Fibroblast of the conjunctiva (primary cell): ENCODE measurements around the gene SHROOM4.

Experiments
- DNase-seq: peaks from one replicate; pipeline ENCODE4 v3.0.0-alpha.2; 2010; ENCODE audit warnings: low read depth

SHROOM4 gene

GRCh38 chrX:50707955-50708699 lies 105.9 kb downstream of the SHROOM4 start:
- no peak for DNase-seq

- DNase-seq = no peak
Measured at GRCh38 chrX:50707405-50707804, 106.6 kb downstream of the SHROOM4 start.

DNA sequence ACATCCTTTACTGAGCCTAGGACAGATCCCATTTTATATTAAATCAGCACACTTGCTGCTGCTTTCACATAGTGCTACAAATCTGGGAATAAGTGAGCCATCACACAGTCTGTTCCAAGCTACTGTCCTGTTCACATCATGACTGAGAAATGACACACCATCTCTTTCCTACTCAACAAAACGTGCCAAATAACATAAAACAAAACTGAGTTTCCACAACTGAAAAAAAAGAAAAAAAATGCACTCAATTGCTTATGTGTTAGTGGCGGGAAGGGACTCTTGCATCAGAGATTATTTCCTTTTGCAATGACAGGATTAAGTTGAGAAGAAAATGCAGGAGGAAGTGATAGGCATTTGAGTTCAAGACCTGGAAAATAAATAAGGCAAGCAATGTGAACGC lies 109.0 kb downstream of the SHROOM4 start:
- DNase-seq = no peak

DNA sequence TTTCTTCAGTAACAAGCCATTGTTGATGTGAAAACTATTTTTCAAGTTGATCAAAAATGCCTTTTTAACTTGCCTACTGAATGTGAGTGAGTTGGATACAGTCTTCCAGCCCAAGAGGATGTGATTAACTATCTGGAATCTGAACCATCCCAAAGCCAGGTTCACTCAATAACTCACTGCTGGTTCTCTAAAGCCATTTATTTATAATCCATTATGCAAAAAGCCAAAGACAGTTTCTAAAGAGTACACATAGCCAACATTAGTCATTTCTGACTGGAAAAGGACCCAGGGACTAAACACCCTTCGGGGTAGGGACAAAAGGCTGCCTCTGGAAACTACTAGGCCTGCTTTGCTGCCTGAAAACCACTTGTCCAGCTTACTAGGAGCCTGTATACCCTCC lies 109.6 kb downstream of the SHROOM4 start:
- no peak for DNase-seq

GRCh38 chrX:50700921-50701320 lies 113.1 kb downstream of the SHROOM4 start:
- DNase-seq = no peak

DNA sequence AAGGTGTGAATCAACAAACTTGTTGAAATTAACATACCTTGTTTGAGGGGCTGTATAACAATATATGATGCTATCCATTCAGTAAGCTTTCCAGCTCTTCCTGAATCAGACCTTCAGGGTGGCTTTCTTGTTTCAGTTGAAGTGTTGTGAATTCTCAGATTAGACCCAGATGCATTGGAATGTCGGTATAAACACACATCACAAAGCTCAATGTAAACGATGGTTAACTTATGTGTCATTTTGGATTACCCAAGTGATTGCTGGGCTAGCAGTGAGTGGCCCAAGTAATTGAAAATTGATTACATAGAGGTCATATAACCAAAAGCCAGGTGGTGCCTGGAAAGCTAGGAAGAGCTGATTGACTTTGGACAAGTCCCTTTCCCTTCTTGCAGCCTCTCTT lies 115.0 kb downstream of the SHROOM4 start:
- no peak for DNase-seq

GRCh38 chrX:50697691-50698090 lies 116.3 kb downstream of the SHROOM4 start:
- DNase-seq = peak; percentile 49

DNA sequence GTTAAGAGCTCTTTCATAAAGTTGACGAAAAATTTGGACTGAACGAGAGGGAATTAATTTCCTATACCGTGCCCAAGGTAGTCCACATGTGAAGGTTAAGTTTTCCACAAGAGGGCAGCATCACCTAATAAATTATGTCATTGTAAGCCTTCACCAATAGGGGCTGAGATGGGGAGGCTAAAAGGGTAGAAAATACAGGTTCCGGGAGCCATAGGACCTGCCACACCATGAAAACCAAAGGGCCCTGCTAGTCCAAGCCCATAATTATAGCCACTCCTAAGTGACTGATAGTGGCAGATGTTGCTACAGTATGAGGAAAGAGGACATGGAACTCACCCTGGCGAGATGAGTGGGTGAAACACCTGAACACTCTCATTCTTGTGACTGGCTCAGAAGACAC lies 122.2 kb downstream of the SHROOM4 start:
- peak; percentile 28 for DNase-seq

DNA sequence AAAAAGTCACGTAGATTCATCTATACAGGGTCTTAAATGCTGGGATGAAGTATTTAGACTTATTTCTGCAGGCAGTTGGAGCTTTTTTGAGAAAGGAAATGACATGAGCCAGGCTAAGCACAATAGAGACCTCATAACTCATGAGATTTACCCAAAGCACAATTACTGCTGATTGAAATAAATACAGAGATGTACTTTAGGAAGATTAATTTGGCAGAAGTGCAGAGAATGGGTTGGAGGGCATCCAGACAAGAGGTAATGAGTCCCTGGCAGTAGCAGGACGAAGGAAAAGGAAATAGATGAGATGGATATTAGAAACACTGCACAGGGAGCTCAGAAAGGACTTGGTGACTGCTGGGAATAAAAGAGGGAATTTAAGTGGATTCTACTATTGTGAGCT lies 129.1 kb downstream of the SHROOM4 start:
- no peak for DNase-seq

GRCh38 chrX:50680990-50681389 lies 133.0 kb downstream of the SHROOM4 start:
- no peak for DNase-seq

GRCh38 chrX:50677789-50678188 lies 136.2 kb downstream of the SHROOM4 start:
- DNase-seq = no peak

DNA sequence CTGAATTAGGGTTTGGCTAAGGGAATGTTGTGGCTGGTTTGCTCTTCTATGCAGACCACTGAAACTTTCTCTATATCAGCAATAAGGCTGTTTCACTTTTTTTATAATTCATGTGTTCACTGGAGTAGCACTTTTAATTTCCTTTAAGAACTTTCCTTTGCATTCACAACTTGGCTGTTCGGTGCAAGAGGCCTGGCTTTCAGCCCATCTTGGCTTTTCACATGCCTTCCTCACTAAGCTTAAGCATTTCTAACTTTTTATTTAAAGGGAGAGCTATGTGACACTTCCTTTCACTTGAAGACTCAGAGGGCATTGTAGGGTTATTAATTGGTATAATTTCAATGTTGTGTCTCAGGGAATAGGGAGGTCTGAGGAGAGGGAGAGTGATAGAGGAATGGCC lies 142.3 kb downstream of the SHROOM4 start:
- no peak for DNase-seq

DNA sequence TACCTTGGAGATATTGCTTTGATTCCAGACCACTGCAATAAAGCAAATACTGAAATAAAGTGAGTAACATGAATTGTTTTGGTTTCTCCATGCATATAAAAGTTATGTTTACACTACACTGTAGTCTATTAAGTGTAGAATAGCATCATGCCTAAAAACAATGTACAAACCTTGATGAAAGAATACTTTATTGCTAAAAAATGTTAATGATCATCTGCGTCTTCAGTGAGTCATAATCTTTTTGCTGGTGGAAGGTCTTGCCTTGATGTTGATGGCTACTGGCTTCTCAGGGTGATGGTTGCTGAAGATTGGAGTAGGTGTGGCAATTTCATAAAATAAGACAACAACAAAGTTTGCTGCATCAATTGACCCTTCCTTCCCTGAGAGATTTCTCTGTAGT lies 145.1 kb downstream of the SHROOM4 start:
- no peak for DNase-seq

- DNase-seq = no peak
Measured at GRCh38 chrX:50648156-50648555, 165.8 kb downstream of the SHROOM4 start.

- DNase-seq = no peak
Measured at GRCh38 chrX:50644496-50644895, 169.5 kb downstream of the SHROOM4 start.

DNA sequence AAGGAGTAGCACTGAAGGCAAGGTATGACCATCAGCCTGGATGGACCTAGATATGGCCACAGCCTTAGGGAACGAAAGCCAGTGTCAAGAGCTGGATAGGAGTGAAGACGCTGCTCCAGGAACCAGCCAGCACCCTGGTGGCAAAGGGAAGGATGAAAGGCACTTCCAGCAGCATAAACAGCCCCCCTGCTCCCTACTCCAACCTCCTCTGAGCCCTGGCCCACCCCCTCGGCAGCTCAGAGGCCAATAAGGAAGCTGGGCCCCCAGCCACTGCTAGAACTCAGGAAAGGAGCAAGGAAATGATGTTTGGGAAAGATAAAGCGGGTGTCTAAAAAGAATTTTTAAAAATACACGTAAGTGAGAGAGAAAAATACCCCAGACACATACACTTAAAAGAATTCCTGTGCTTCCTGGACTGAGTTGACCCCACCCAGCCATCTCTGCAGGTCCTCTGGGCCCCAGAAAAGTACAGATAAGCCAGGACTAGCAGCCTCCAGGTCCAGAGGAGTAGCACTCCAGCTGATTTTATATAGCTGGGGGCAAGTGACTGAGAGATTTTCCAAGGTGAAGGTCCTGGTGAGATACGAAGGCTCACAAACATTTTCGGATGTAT lies 170.4 kb downstream of the SHROOM4 start:
- DNase-seq = no peak

DNA sequence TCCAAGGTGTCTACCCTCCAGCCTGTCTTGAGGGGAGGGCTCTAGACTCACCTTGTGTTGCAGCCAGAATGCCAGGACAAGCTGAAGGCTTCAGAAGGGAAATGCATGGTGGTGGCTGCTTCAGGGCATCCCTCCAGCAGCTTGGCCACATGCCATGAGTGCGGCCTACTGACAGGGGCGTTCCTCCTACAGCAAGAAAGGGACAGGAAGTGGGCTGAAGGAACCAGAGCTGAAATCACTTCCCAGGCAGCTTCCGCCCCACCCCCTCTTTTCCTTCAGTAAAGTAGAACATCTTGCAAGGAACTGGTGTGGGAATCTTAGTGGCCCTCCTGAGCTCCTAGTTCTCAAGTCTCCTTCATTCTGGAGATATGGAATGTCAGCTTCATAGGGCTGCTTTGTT lies 175.9 kb downstream of the SHROOM4 start:
- DNase-seq = no peak

- no peak for DNase-seq
Measured at GRCh38 chrX:50635817-50636365, 178.1 kb downstream of the SHROOM4 start.

DNA sequence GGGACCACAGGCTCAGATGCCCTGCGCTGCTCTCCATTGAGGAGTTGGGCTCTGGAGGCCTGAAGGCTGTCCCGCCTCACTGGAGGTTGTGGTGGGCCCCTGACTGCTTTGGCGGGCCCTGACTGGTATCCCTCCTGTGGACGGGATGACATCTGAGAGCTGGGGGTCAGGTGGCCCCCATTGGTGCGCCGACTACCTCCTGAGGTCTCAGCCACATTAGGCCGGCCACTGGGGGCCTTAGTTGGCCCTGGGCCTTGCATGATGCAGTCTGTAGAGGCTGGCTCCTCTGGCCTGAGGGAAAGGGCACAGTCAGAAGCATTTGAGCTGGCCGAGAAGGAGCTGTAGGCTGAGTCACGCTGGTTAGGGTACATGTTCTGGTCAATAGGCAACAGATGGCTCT lies 178.8 kb downstream of the SHROOM4 start:
- DNase-seq = no peak

DNA sequence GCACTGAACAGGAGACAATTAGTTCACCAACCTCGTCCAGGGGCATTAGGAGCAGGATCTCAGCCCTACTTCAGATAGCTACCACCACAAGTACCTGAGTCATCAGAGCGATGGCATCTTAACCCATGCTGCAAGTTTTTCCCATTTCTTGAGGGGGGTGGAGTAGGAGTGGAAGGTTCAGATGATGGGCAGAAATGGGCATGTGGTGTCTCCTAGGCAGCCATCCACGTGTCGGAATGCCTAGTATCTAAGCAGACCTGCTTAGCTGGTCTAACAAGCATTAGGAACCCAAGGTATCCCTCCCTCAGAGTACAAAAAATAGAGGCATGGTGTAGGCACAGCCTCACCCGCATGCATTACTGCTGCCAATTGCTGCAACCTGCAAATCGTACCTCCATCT lies 184.2 kb downstream of the SHROOM4 start:
- no peak for DNase-seq

DNA sequence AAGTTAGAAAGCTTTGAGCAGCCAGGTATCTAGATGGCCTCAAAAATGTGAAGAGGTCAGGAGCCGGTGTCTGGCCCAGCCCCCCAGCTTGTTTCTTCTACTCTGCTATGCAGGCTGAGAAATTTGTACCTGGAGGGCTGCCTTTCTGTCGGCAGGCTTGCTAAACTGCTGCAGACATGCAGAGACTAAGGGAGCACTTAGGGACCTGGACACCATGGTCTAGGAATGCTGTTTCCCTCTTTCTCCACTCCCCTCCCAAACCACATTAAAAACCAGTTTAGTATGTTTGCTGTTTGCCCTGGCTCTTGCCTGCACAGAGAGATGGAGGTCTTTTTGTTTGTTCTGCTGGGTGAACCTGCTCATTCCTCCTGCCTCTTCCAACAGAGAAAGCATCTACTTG lies 186.3 kb downstream of the SHROOM4 start:
- DNase-seq = no peak

DNA sequence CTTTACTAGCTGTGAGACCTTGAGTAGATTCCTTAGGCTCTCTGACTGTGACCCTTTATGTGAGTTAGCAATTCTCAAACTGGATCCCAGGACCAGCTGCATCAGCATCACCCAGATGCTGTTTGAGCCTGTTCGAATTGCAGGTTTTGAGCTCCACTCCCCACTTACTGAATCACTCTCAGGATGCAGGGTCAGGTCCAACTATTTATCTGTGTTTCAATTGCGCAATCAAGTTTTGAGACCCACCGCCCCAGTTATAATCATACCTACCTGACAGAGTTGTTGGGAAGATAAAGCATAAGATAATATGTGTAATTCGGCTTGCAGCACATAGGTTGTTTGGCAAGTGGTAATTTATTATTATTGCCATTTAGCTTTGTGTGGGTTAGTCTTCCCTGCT lies 187.6 kb downstream of the SHROOM4 start:
- no peak for DNase-seq

- no peak for DNase-seq
Measured at GRCh38 chrX:50622751-50623150, 191.2 kb downstream of the SHROOM4 start.
